Skeletal muscle tissue (tissue), 4 donors: Measurements from ENCODE around the gene MTMR3. TPM values are rescaled to one million over a fixed set of nuclear protein-coding genes. Genes with fewer than 3 reads are reported as not detected.
"Not testable (repeated sequence)": the region's sequence is repeated elsewhere in the genome, so short reads cannot be mapped to it uniquely, and the experiment has no call there.

Source experiments
- H3K27ac ChIP-seq: one replicate; pipeline ENCODE4 v1.7.0; 2013; ENCODE audit warnings: mild to moderate bottlenecking, low read depth, low read length, inconsistent platforms
- H3K27me3 ChIP-seq, 3 donors: one replicate each; pipeline ENCODE4 v1.7.0; 2013; ENCODE audit warnings: low read length in 3 of 3; ENCODE audit not compliant: control insufficient read depth in 3 of 3, insufficient read depth in 3 of 3
- H3K36me3 ChIP-seq, 3 donors: one replicate each; pipeline ENCODE4 v1.7.0; 2013; ENCODE audit warnings: low read length in 3 of 3; ENCODE audit not compliant: control insufficient read depth in 3 of 3, insufficient read depth in 3 of 3
- H3K4me1 ChIP-seq, 3 donors: one replicate each; pipeline ENCODE4 v1.7.0; 2013; ENCODE audit warnings: low read length in 3 of 3, mild to moderate bottlenecking in 3 of 3; ENCODE audit not compliant: control insufficient read depth in 3 of 3, insufficient read depth in 3 of 3
- H3K4me3 ChIP-seq, 3 donors: one replicate each; pipeline ENCODE4 v1.7.0; 2013; ENCODE audit warnings: low read length in 3 of 3
- H3K9ac ChIP-seq, 3 donors: one replicate each; pipeline ENCODE4 v1.7.0; 2013; ENCODE audit warnings: low read length in 3 of 3, mild to moderate bottlenecking in 3 of 3, moderate library complexity in 2 of 3, low read depth in 1 of 3
- H3K9me3 ChIP-seq, 3 donors: one replicate each; pipeline ENCODE4 v1.7.0; 2013; ENCODE audit warnings: low read length in 3 of 3; ENCODE audit not compliant: control insufficient read depth in 3 of 3
- total RNA-seq: library from RNA; depleted of rRNA; stranded (reverse); fragments of >200 nt; gene quantifications from one replicate; pipeline ENCODE4 v1.2.3, GENCODE V29; 2014
- donor health status: Osteomylitis.

MTMR3 gene
- total RNA-seq, 1 donor from 2014 or later: 38.6 TPM

DNA sequence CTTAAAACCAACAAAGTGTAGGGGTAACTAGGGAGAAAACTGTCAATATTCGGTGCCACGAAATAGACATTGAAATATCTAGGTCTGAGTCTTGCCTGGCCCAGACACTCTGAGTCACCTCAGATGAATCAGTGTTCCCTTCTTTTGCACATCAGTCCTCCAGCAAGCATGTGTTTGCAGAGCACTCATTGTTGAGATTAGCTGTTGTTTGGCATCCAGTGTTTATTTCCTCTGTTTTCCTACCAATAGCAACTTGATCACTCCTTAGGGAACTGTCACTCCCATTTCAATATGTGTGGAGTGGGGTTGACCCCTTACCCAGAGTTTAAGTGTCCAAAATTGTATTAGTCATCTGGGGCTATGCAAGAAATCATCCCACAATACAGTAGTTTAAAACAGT lies 40.2 kb upstream of the MTMR3 start:
- Histone ChIP-seq H3K4me3 (no peak overlapping the region), H3K27me3 (no peaks in the 10 kb centered on the region), H3K9ac (no peak overlapping the region), H3K4me1 (peaks cover under 1 to 6% (median 2%) of the 10 kb centered on the region in 3 donors), H3K27ac (peak overlapping the region; percentile 58), H3K9me3 (peaks cover 0 to 3% (median 0%) of the 10 kb centered on the region in 3 donors), H3K36me3 (no peaks in the 10 kb centered on the region)

DNA sequence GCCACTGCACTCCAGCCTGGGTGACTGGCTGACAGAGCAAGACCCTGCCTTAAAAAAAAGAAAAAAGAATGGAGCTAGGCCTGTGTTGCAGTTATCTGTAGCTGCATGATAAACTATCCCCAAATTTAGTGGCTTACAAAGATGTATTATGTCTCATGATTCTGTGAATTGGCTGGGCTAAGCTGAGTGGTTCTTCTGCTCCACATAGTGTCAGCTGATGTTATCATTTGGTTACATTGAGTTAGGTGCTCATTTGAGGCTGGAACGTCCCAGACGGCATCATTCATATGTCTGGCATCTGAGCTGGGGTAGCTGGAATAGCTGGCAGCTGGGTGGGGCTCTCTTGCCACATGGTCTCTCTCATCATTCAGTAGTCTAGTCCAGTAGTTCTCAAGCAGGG lies 36.7 kb upstream of the MTMR3 start:
- no peak overlapping the region for H3K27ac ChIP-seq

DNA sequence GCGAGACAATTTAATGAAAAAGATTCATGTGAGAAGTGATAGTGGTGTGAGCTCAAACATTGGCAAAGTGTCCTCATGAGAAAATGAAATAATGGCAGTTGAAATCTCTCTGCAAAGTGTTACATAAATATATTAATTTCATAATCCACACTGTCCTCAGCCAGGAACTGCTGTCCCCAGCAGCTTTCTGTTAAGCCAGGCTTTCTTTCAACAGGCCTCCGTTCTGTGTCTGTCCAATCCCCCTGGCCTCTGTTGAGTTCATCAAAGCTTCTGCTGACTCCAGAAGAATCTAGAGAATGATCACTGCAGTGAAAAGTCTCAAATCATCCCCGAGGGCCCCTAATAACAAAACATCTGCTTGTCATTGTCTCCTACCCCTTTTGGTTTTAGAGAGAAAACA lies 34.9 kb upstream of the MTMR3 start:
- Histone ChIP-seq H3K27ac (no peak overlapping the region), H3K9me3 (peaks cover 0 to 3% (median 0%) of the 10 kb centered on the region in 3 donors), H3K36me3 (no peaks in the 10 kb centered on the region), H3K27me3 (no peaks in the 10 kb centered on the region), H3K4me3 (no peak overlapping the region), H3K4me1 (peaks cover 0 to 4% (median 2%) of the 10 kb centered on the region in 3 donors), H3K9ac (no peak overlapping the region)

More for the DNA sequence above, 36.7 kb upstream of the MTMR3 start:
- Histone ChIP-seq H3K27me3 (no peaks in the 10 kb centered on the region), H3K9me3 (peaks cover 0 to 3% (median 0%) of the 10 kb centered on the region in 3 donors), H3K36me3 (no peaks in the 10 kb centered on the region), H3K9ac (no peak overlapping the region), H3K4me3 (no peak overlapping the region), H3K4me1 (peaks cover 0 to 4% (median 2%) of the 10 kb centered on the region in 3 donors)

DNA sequence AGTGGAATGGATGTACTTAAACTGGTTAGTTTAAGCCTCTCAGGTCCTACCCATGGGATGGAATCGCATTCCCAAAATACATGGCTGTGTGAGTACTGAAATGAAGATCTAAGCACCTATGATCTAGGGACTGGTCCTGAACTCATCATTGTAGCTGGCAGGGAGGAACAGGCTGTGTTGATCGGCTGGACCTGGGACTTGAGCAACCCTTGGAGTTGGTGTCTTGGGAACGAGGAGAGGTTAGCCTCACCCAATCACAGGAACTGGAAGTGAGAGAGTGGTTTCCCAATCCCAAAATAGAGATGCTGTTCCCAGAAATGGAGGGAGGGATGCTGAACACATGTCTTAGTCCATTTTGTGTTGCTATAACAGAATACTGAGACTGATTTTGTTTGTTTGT lies 28.5 kb upstream of the MTMR3 start:
- H3K27me3 ChIP-seq: no peaks in the 10 kb centered on the region
- H3K4me1 ChIP-seq: peaks cover 13 to 14% (median 14%) of the 10 kb centered on the region in 3 donors
- no peaks in the 10 kb centered on the region for H3K36me3 ChIP-seq
- H3K9ac ChIP-seq: no peak overlapping the region
- H3K27ac ChIP-seq: no peak overlapping the region
- no peaks in the 10 kb centered on the region for H3K9me3 ChIP-seq
- no peak overlapping the region for H3K4me3 ChIP-seq

DNA sequence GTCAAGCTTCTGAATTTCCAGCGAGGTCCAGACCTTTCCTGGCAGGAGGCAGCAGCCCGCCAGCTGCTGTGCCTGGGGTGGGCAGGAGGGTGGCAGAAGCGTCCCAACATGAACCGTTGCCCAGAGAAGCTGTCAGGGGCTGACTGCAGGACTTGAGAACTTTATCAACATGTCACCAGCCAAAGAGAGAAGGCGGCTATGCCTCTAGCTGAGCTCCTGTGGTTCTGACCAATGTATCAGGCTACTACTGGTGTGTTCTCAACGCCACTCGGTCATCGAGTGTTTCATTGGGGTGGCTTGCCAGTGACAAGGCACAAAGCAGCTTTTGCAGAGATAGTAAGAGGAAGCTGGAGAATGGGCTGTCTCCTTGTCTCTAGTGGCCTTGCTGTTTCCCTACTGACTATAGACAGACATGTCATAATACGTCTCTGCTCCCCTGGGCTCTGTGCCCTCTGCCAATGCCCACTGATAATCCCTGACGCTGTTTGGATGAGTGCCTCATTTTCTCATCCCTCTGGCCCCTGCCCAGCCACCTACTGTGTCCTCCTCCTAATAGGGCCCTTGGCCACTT lies 27.3 kb upstream of the MTMR3 start:
- Histone ChIP-seq H3K4me1 (peaks cover 13 to 14% (median 14%) of the 10 kb centered on the region in 3 donors), H3K27ac (peak overlapping the region; percentile 85), H3K9me3 (no peaks in the 10 kb centered on the region), H3K27me3 (no peaks in the 10 kb centered on the region), H3K9ac (peak overlapping the region; percentile 41 to 73 (median 68)), H3K36me3 (no peaks in the 10 kb centered on the region), H3K4me3 (peak overlapping the region; percentile 46 to 58 (median 54))

DNA sequence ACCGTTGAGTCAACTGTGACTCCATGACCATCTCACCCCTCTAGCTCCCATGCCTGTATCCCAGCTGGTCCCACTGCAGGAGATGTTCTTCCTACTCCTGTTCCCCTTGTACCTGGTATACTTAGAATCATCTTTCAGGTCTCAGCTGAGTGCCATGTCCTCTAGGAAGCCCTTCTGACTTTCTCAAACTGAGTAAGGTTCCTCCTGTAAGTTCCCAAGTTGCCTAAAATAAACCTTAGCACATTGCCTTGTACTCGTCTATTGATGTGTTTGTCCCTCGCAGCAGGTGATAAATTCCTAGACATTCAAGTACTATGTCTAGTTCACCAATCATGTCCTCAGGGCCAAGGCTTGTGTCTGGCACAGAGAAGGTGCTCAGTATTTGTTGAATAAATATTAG lies 26.5 kb upstream of the MTMR3 start:
- no peaks in the 10 kb centered on the region for H3K9me3 ChIP-seq
- peak overlapping the region; percentile 85 for H3K27ac ChIP-seq
- H3K4me3 ChIP-seq: no peak overlapping the region
- H3K27me3 ChIP-seq: no peaks in the 10 kb centered on the region
- H3K4me1 ChIP-seq: peaks cover 18 to 20% (median 19%) of the 10 kb centered on the region in 3 donors
- H3K9ac ChIP-seq: no peak overlapping the region
- H3K36me3 ChIP-seq: no peaks in the 10 kb centered on the region

DNA sequence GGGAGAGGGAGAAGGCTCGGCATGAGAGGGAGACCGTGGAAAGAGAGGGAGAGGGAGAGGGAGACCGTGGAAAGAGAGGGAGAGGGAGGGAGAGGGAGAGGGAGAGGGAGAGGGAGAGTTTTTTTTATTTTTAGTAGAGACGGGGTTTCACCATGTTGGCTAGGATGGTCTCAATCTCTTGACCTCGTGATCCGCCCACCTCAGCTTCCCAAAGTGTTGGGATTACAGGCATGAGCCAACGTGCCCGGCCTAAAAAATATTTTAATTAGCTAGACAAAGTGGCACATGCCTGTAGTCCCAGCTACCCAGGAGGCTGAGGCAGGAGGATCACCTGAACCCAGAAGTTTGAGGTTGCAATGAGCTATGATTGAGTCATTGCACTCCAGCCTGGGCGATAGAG lies 23.9 kb upstream of the MTMR3 start:
- not testable (repeated sequence) for H3K9me3 ChIP-seq, H3K27me3 ChIP-seq, H3K9ac ChIP-seq, H3K36me3 ChIP-seq, H3K27ac ChIP-seq, H3K4me3 ChIP-seq
- H3K4me1 ChIP-seq: peaks cover 23 to 25% (median 25%) of the 10 kb centered on the region in 3 donors

DNA sequence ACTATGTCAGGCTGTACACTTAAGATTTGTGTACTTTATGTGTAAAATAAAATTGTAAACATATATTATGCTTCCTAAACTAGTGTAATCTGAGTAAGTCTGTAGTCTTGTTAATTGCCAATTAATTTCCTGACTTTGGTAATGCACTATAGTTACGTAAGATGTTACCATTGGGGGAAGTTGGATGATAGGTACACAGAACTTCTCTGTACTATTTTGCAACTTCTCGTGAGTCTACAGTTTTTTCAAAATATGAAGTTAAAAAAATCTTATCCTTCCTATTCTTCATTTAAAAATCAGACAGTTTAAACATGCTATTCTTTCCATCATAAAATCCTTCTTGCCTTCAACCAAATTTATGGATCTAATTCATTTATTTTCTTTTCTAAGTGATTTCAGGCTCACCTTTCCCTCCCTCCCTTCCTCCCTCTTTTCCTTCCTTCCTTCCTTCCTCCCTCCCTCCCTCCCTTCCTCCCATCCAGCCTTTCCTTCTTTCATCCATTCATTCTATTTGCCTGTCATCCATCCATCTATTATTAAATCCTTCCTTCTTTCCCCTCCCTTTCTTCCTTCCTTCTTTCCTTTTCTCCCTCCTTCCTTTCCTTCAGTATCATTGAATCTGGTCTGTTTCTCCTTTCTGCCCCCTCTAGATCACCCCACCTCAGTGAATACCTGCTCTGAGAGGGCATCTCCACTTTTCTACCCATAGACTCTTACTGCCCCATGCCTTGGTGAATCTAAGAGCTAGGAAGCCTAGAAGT lies 22.8 kb upstream of the MTMR3 start:
- H3K9me3 ChIP-seq: no peaks in the 10 kb centered on the region

DNA sequence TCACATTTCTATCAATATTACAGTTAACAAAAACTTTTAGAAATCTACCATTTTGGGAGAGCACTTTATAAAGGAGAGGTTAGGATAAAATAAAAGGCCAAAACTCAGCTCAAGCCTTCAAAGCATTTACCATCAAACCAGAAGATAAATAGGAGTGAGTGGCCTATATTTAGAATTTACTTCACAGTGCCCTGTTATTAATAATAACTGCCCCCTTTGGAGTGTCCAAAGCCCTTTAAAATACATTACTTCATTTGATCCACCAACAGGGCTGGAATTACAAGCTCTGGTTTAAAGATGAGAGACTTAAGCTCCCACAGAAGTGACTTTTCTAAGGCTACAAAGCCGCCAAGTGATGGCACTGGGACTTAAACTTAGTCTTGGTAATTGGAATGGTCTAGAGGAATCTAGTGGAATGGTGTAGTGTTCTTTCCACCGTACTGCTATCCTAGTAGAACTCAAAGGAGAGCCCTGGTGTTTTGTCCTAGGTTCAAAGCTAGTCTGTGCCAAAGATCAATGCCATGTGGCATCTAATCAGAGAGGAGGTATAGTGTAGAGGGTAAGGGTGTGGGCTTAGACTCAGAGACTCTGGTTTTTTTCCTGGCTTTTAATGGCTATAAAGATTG lies 21.2 kb upstream of the MTMR3 start:
- no peak overlapping the region for H3K4me3 ChIP-seq
- no peaks in the 10 kb centered on the region for H3K9me3 ChIP-seq
- no peaks in the 10 kb centered on the region for H3K27me3 ChIP-seq
- H3K27ac ChIP-seq: peak overlapping the region; percentile 93
- H3K4me1 ChIP-seq: peaks cover 10 to 13% (median 11%) of the 10 kb centered on the region in 3 donors
- H3K36me3 ChIP-seq: no peaks in the 10 kb centered on the region
- peak overlapping the region in 2 of 3 donors; percentile 39 to 42 for H3K9ac ChIP-seq

More for the DNA sequence above, 22.8 kb upstream of the MTMR3 start:
- H3K9ac ChIP-seq: no peak overlapping the region
- H3K27me3 ChIP-seq: no peaks in the 10 kb centered on the region
- H3K4me3 ChIP-seq: no peak overlapping the region
- H3K36me3 ChIP-seq: no peaks in the 10 kb centered on the region
- peak overlapping the region; percentile 93 for H3K27ac ChIP-seq
- H3K4me1 ChIP-seq: peaks cover 23 to 25% (median 25%) of the 10 kb centered on the region in 3 donors

DNA sequence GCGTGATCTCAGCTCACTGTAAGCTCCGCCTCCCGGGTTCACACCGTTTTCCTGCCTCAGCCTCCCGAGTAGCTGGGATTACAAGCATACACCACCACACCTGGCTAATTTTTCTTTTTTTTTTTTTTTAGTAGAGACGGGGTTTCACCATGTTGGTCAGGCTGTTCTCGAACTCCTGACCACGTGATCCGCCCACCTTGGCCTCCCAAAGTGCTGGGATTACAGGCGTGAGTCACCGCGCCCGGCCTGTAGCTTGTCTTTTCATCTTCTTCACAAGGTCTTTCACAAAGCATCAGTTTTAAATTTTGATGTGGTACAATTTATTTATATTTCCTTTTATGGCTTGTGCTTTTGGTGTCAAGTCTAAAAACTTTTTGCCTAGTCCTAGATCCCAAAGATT lies 17.4 kb upstream of the MTMR3 start:
- H3K4me1 ChIP-seq: peaks cover 13 to 18% (median 15%) of the 10 kb centered on the region in 3 donors
- not testable (repeated sequence) for H3K4me3 ChIP-seq, H3K27ac ChIP-seq, H3K9me3 ChIP-seq, H3K27me3 ChIP-seq, H3K9ac ChIP-seq, H3K36me3 ChIP-seq
